Stimulated activated CD4-positive, alpha-beta T cell treated with anti-CD3 and anti-CD28 coated beads, Interleukin-1b, Interleukin-23, amount 100 ng/mL, for 4 hours (primary cell): ENCODE results near the gene TPR.
A peak's percentile ranks its signal among the peaks of the same experiment; 100 is the strongest.

ENCODE experiments used
- DNase-seq, 2 donors: peaks; one replicate each; pipeline ENCODE4 v3.0.0-alpha.2; 2020; ENCODE audit warnings: low read depth in 2 of 2

Gene TPR

DNA sequence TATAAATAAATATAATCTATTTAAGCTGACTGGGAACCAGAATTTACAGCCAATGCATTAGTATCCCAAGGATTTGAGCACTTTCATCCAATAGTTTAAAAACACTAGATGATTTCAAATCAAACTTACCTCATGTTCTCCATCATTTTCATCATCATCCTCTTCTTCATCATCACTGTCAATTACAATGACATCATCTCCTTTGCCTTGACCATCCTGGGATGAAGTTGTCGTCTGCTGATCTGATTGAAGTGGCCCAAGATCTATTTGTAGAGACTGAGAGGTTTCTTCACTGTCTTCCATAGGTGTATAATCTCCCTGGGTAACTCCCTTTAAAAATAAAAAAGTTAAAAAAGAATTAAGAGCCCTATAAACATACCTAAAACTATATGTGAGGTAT is 47.7 kb downstream of the TPR start:
- DNase-seq, result no peak

- no peak for DNase-seq
Observed at GRCh38 chr1:186326009-186326408, 49.0 kb downstream of the TPR start.

DNA sequence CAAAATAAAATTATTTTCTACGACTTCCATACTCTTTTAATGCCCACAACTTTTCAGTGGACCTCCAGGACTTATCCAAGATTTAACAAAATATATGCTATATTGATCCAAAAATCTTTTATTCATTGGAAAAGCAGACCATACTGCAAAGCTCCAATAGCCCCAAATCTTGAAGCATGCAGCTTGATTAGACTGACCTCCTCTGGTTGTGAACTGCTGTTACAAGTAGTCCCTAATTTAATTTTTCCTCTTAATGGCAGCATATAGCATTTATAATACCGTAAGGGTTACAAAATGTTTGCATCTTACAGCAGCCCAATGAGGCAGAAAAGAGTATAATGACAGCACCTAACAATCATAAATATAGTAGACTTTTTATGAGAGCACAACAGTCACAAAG is 49.8 kb downstream of the TPR start:
- no peak for DNase-seq

DNA sequence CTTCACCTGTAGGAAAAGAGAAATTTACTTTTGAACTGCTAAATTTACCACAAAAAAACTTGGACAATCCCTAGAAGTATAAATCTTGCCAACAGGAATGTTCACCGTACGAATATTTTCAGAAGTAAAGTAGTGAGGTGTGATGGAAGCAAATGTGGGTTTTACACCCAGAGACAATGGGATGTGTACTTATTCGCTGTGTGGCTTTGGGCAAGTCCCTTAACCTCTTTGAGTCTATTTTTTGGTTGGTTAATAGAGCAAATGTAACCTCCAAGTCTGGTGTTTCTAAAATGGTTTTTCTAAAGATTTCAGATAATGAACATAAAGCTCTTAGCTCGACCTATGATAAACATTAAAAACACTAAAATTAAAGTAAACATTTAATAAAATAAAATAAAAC is 51.2 kb downstream of the TPR start:
- no peak for DNase-seq

DNA sequence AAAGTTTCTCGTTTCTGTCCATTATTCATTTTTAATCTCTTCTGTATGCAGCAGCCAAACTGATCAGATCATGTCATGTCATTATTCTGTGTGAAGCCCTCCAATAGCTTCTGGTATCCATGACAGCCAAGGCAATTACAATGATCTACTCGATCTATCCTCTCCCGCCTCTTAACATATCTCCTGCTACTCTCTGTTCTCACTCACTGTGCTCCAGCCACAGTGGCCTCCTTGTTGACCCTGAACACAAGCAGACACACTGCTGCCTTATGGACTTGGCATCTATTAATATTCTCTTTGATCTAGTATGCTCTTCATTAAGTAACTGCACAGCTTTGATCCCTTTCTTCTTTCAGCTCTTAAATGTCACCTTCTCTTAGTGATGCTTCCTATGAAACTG is 59.5 kb downstream of the TPR start:
- DNase-seq, result no peak

GRCh38 chr1:186311375-186312051 is 63.5 kb downstream of the TPR start:
- no peak for DNase-seq

DNA sequence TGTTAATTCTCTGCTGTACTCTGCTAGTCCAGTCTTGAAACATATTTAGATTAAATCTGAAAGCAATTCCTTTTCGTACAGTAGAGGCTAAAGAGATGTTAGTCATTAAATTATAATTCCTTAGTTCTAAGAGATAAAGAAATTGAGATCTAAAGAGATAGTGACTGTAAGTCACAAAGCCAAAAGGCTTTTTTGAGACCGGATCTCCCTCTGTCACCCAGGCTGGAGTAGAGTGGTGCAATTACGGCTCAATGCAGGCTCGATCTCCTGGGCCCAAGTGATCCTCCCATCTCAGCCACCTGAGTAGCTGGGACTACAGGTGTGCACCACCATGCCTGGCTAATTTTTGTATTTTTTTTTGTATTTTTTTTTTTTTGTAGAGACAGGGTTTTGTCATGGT is 64.7 kb downstream of the TPR start:
- no peak for DNase-seq

- no peak for DNase-seq
Observed at GRCh38 chr1:186308264-186309060, 66.6 kb downstream of the TPR start.

GRCh38 chr1:186307445-186307844 is 67.6 kb downstream of the TPR start:
- no peak for DNase-seq

- DNase-seq, result no peak
Observed at GRCh38 chr1:186306533-186306932, 68.5 kb downstream of the TPR start.

DNA sequence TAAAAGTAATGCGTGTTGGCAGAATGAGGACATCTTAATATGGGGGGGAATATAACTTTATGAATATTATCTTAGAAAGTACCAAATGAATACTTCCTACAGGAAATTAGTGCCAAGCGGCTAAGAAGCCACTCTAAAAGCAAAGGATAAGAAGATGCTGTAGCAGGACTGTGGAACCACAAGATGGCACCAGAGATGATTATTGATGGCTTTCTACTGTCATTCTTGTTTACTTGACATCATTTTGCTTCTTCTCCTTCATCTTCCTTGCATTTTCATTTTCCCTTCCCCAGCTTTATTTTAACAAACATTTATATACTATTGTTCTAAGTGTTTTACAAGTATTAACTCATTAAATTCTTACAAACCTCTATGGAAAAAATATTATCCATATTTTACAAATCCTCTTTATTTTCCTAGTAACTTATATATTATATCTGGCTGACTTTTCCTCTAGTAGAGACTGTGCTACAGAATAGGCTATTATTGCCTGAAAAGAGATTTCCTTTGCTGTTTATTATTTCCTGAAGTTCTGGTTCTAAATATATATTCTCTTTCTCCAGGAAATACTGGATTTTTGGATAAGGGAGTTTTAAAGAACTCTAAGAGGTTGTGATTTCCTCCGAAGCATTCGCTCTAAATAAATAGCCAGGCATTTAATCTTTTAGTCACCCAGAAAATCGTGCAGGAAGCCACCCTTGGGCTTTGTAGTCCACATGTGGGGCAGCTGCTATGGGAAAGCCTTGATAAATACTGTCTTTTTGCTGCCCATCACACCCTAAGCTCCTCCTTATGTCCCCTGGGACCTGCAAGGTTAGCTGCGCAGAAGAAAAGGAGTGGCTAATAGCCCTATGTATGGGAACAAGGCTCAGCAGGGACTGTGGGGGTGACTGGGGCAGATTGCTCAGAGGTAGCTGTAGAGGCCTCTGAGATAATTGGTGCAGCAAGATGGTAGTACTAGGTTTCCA is 69.8 kb downstream of the TPR start:
- peak in 1 of 2 donors; percentile 23 for DNase-seq

DNA sequence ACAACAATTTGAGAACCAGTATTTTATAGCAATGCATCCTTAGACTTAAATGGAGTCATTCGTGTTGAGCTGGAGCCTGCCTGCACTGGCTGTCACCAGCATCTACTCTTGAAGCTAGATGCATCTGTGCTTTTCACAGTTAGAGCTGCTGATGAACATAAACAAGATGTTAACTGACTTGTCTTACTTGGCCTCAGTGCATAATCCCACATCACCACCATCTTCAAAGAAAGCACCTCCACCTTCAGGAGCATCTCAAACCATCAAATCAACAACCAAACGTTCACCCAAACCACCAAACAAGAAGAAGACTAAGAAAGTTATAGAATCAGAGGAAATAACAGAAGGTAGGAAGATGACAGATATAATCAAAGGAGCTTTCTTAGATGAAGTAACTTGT is 71.1 kb downstream of the TPR start:
- no peak for DNase-seq

DNA sequence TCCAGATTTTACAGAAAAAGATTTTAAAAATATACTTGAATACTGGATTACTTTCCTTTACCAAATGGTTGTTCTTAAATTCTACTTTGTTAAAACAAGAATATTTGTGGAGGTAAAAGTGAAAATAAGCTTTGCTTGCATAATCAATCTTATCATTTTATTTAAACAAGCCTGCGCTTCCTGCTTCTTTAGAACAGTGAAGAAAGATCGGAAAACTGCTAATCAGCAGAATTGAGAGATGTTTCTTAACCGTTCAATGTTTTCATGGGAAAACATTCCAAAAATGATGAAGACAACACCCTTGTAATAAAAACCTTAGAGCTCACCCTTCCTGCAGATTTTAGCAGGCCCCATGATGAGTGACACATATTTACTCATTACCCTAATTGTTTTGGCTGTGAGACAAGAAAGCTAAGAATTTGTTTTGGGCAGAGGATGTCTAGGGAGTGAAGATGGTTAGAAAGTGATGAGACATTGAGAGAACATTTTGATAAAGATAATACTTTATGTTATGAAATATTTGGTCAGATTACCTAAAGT is 72.6 kb downstream of the TPR start:
- no peak for DNase-seq

DNA sequence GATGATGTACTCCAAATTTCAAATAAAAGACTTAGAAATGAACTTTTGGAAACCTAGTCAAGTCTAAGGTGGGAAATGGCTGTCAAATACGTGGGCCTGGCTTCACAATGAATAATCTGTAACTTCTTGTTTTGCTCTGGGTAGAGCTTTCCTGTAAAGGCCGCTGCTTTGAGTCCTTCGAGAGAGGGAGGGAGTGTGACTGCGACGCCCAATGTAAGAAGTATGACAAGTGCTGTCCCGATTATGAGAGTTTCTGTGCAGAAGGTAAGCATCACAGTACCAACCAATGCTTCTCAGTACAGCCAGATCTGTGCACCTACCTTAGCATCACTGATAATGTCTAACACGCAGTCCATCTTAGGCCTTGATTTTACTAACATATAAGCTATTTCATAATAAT is 73.6 kb downstream of the TPR start:
- DNase-seq, result no peak

DNA sequence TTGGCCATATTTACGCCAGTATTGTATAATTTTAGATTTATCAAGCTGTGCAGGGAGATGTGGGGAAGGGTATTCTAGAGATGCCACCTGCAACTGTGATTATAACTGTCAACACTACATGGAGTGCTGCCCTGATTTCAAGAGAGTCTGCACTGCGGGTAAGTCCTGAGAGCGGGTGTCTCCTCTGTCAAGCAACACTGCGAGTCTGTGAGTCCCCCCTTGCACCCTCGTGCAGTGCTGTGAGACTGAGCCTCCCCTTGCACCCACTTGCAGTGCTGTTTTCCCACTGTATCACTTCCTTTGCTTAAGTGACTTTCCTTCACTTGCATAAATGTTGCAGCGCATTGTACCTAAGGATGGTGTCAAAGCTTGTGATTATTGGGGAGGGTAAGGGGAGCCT is 75.0 kb downstream of the TPR start:
- DNase-seq, result no peak

GRCh38 chr1:186299570-186299969 is 75.5 kb downstream of the TPR start:
- DNase-seq, result no peak

DNA sequence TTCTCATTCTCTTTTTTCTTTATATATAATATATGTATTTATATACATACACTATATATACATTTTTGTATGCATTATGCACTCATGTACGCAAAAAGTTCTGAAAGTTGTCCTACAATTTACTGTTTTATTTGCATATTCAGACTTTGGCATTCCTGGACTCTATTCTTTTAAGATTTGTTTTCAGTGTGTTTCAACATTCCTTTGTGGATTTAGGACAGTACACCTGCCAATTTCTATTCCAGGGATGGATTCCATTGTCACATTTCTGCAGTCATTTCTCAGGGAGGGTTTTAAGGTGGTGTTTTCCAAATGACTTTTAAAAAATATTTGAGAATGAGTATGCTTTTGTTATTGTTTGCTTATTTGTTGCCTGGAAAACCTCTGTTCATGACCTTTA is 76.2 kb downstream of the TPR start:
- DNase-seq, result no peak

- no peak for DNase-seq
Observed at GRCh38 chr1:186297439-186298045, 77.5 kb downstream of the TPR start.

- no peak for DNase-seq
Observed at GRCh38 chr1:186295980-186296379, 79.1 kb downstream of the TPR start, which contains the start of gene PRG4. TSS of gene PRG4 (plus strand) at chr1:186296279.

DNA sequence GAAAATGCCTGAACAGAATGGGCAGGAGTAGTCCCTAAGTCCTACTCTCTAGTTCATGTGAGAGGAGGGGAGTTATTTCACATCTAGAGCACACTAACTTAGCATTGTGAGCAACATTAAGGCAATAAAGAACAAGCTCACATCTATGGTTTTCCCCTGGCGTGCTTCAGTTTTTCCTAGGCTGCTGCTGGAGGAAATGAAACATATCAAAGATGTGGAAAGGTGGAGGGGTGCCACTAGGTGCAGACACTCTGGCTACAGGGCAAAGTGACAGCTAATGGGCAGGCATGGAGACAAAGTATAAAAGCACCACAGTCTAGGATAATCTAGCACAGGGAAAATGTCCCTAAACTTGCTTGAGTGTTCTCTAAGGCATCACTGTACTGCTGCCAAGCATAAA is 82.2 kb downstream of the TPR start:
- DNase-seq, result no peak

- no peak for DNase-seq
Observed at GRCh38 chr1:186291271-186291670, 83.8 kb downstream of the TPR start.
